Non-pigmented ciliary epithelial cell (primary cell): ENCODE results near the gene ANGEL2.

Source experiments
- DNase-seq: peaks from one replicate; pipeline ENCODE4 v3.0.0-alpha.2; 2010; ENCODE audit warnings: low read depth

Gene ANGEL2

GRCh38 chr1:212951126-212951946 lies 64.3 kb downstream of the ANGEL2 start:
- DNase-seq = no peak

GRCh38 chr1:212950243-212951125 lies 65.2 kb downstream of the ANGEL2 start, which contains the start of gene VASH2:
VASH2 (plus strand) TSS chr1:212950541; CDS start chr1:212951543, 1,002 bp downstream.
- peak; percentile 20 for DNase-seq

GRCh38 chr1:212949771-212950170 lies 65.9 kb downstream of the ANGEL2 start:
- no peak for DNase-seq

GRCh38 chr1:212946872-212947271 lies 68.8 kb downstream of the ANGEL2 start:
- no peak for DNase-seq

GRCh38 chr1:212945463-212946160 lies 70.1 kb downstream of the ANGEL2 start:
- DNase-seq = no peak

- DNase-seq = no peak
Measured at GRCh38 chr1:212945056-212945455, 70.6 kb downstream of the ANGEL2 start.

- DNase-seq = no peak
Measured at GRCh38 chr1:212944229-212944901, 71.3 kb downstream of the ANGEL2 start.

- no peak for DNase-seq
Measured at GRCh38 chr1:212943393-212943710, 72.3 kb downstream of the ANGEL2 start.

- DNase-seq = no peak
Measured at GRCh38 chr1:212942679-212943392, 72.8 kb downstream of the ANGEL2 start.
